HG02759 (cell line): Measurements from ENCODE around the gene CRK.

Experiments
- ATAC-seq: cut with Tn5 transposase; IDR thresholded peaks from one replicate; pipeline ENCODE4 v1.9.1; 2021; ENCODE audit warnings: mild to moderate bottlenecking, moderate library complexity; ENCODE audit not compliant: unreplicated experiment

CRK gene

DNA sequence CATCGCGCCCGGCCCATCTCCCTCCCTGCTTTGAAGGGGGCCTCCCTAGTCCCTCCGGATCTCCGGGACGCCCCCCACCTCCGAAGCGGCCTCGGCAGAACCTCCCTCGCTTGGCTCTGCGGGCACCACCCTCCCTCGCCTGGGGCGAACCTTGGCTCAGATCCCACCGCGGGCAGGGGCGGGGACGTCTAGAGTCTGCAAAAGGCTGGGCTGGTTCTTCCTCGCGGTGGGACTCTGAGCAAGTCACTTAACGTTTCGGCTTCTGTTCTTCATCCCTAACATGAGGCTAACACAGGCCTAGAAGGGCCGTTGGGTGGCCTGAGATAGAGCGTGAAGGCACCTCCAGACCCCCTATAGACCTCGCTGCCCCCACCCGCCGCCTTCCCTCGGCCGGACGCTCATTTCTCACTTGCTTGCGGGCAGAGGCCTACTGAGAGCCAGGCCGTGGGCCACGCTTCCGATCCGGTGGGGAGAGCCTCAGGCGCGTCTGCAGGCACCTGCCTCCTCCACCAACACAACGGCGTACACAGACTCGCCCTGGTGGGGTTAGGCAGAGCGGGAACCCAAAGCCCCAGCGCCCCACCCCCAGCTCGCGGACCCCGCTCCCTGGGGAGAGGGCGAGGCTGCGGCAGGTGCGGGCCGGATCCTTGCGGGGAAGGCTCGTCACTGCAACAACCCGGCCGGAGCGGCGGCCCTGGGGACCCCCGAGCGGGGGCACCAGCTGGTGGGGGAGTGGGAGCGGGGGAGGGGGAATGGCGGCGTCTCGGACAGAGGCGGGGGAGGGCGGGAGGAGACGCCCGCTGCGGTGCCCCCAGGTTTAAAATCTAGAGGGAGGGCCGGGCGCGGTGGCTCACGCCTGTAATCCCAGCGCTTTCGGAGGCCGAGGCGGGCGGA is 31.0 kb upstream of the CRK start:
- ATAC-seq, result no peak

DNA sequence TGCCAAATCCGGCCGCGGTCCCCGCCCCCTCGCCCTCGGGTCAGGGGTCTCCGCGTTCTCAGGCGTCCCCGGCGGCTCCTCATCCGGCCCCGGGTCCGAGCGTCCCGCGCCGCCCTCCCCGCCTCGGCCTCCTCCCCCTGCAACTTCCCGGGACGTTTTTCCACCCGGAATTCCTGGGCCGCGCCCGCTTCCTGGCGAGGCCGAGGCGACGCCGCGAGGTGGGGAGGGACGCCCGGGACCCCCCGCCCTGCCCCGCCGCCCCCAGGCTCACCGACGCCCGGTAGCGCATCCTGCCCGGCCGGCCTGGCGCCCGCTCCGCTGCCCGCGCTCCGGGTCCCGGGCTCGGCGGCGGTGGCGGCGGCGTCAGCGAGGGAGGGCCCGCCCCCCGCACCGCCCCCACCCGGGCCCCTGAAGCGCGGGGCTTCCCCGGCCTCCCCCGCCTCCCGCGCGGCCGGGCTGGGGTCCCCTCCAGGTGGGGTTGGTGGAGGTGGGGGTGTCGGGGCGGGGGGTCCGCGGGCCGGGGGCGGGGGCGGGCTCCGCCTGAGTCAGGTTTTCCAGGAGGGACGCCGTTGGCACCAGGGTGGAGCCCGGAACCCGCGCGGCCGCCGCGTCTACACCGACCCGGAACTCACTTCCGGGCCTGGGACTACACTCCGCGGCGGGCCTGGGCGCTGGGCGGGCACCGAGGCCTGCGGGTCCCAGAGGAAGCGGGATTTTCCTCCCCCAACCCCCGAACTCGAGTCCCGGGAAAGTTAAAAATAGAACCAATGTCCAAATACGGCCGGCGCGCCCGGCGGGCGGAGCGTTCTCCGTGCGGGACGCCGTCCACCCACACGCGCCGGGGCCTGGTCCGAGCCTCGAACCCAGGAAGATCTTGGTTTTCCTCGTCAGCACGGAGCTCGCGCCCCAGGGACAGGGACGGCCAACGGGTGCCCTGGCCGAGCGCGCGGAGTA is 29.7 kb upstream of the CRK start:
- peak; percentile 34 for ATAC-seq

DNA sequence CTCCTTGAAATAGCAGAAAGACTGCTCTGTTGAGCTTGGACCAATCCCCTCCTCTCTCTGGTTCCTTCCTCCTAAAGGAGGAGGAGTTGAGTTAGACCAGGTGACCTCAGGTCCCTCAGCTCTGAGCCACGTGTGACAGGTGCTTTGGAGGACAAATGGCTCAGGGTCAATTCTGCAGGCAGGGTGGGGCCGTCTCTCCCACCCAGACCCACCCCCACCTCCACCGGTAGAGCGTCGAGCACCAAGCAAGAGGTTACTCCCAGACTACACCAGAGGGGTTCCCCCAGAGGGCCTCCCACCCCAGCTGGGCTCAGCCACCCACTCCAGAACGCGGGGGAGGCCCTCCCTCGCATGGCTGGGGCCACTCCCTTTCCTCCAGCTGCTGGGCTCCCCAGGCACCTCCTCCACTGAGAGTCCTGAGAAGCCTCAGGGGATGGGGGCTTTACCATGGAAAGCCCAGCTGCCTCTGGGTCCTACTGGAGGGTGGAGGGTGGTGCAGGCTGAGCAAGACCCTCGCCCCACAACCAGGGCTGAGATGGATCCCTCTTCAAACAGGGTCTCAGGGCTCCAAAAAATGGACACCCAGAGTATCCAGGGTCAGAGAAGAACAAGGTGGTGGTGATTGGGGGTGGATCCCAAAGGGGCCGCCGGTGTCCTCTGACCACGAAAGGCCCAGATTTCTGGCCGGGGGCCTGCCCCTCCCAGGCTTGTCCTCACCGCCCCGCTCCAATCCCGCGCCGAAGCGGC is 28.8 kb upstream of the CRK start:
- ATAC-seq, result peak; percentile 42

DNA sequence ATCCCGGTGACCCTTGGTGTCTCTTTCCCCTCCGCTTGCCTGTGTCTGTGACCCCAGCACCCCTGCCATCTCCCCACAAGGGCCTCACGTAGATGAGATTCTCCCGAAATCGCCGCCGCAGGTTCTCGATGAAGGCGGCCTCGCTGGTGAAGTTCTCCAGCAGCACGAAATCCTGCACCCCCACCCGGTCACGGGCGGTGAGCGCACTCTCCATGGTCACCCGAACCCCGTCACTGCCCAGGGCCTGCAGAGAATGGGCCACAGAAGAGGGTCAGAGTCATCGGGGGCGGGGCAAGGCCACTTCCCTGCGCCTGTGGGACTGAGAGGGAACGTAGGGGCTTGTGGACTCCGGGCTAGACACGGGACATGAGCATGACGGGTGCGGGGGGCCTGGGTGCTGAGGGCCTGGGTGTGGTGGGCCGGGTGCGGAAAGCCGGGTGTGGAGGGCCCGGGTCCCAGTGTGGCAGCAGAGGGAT is 28.1 kb upstream of the CRK start:
- no peak for ATAC-seq

DNA sequence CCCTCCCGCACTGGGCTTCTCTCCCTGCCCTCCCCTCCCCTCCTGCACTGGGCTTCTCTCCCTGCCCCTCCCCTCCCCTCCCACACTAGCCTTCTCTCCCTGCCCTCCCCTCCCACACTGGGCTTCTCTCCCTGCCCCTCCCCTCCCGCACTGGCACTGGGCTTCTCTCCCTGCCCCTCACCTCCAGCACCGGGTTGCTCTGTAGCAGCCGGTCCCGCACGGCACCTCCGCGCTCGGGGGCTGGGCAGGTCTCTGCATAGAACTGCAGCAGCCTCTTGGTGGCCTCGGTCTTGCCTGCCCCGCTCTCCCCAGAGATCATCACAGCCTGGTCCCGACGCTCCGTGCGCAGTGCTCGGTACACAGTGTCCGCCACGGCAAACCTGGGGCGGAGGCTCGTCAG is 26.6 kb upstream of the CRK start:
- ATAC-seq, result no peak

DNA sequence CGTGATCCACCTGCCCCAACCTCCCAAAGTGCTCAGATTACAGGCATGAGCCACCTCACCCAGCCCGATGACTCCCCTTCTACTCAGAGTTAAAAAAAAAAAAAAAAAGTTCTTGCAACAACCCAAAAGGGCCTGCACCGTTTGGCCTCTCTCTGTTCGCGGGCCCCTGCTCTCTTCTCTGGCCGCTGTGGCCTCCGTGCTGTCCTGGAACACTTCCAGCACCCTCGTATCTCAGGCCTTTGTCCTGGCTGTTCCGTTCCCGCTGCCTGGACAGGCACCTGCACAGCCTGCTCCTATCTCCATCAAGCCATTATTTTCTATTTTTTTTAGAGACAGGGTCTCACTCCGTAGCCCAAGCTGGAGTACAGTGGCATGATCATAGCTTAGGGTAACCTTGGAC is 25.7 kb upstream of the CRK start:
- ATAC-seq, result no peak

DNA sequence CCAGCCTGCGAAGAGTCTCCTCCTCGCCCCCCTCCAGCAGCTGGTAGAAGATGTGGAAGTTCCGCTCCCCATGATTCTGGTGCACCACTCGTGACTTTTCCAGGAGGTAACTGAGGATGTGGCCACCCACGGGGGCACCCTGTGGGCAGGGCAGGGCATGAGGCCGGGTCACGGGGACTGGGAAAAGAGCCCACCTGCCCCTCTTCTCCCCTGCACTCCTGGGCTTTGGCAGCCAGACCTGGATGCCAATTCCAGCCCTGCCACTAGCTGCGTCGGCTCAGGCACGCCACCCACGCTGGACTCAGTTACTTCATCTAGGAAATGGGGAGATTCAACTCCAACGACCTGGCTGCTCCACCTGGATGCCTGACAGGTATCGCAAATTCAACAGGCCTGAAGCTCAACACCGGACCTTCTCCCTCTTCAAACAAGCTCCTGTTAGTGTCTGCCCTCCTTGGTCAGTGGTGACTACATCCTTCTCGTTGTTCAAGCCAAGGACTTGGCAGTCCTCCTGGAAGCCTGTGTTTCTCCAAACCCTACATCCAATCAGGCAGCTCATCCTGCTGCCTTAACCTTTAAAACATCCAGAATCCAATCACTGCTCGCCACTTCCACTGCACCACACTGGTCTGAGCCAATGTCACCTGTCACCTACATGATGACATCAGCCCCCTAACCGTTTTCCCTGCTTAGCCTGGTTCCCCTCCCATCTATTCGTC is 24.9 kb upstream of the CRK start:
- ATAC-seq, result no peak

DNA sequence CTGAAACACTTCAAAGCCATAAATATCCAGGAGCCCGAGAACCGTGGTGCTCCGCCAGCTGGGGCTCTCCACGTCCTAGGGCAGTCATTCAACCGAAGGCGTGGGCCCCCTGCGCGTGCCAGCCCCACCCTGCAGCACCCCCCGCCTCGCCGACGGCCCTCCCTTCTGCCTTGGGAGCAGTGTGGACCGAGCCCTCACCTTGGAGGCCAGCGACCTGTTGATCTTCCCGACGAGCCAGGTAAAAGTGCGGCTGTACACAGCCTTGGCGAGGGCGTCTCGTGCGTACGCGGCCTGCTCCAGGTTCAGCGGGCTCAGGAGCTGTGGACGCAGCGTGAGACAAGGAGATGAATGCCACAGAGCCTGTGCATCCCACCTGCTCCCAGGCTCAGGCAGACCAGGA is 22.4 kb upstream of the CRK start:
- ATAC-seq, result no peak

DNA sequence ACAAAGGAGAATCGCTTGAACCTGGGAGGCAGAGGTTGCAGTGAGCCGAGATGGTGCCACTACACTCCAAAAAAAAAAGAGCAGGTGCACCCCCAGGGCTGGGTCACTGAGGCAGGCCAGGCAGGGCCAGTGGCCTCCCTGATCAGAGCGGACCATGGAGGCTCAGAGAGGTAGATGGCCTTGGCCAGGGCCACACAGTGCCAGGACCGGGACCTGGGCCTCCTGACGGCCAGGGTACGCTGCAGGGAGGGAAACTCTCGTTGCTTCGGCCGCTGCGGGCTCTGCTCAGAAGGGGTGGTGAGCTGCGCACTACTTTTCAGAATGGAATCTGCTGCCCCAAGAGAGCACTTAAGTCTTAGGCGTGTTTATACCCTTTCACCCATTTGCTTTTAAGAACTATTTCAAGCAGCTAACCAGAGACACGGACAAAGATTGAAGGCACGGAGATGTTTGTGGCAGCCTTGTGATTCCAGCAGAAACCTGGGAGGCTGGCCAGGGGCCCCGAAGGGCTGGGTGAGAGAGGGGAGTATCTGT is 19.4 kb upstream of the CRK start:
- ATAC-seq, result no peak

DNA sequence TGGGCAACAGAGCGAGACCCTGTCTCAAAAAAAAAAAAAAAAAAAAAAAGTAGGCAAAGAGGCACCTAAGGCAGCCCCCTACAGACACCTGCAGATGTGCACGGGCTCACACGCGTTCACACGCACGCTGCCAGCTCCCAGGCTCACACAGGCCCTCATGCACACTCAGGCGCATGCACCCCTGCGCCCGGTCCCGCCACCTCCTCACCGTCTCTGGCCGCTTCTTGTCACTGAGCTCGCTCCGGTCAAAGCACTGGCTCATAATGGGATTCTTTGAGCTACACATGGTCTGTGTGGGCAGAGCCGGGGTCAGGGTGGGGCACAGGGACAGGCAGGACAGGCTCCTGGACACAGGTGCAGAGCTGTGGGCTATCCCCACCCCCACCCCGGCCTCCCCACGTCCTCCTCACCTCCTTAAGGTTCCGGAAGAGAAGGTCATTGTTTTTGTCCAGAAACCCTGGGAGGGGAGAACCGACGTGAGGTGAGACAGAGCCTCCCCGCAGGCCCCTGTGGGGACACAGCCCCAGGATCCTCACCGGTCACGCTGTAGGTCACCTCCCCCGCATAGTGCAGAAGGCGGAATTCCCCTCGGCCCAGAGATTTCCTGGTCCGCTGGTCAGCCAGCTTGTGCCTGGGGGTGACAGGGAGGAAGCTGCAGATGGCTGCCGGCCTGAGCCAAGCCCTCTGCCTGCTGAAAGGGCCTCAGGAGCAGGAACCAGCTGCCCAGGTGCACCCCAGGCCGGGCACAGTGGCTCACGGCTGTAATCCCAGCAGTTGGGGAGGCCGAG is 18.6 kb upstream of the CRK start:
- peak; percentile 69 for ATAC-seq

DNA sequence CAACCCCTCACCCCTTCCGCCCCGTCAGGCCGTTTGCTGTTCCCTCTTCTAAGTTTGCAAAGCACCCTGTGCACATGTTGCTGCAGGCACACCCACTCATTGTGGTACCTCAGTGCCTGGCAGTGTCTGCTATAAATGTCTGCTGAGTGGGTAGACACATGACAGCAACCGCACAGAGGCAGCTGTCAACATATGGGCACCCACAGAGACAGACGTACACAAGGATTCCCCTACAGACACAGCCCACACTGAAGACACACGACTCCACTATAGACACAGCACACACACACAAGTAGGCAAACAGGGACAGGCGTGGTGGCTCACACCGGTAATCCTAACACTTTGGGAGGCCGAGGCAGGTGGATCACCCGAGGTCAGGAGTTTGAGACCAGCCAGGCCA is 17.8 kb upstream of the CRK start:
- ATAC-seq, result peak; percentile 42

DNA sequence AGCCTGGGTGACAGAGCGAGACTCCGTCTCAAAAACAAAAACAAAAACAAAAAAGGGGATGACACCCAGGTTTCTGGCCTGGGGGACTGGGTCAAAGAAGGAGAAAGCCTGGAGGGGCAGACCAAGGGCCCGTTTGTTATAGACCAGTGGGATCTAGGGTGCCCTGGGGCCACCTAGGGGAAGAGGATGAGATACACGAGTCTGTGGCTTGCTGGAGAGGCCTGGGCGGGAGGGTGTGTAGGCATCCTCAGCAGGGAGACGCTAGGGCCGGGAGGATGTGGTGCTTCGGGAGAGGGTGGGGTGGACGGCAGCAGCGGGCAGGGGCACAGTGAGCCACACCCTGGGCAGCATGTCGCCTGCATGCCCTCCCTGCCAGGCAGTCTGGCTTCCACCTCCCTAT is 17.1 kb upstream of the CRK start:
- ATAC-seq, result no peak

DNA sequence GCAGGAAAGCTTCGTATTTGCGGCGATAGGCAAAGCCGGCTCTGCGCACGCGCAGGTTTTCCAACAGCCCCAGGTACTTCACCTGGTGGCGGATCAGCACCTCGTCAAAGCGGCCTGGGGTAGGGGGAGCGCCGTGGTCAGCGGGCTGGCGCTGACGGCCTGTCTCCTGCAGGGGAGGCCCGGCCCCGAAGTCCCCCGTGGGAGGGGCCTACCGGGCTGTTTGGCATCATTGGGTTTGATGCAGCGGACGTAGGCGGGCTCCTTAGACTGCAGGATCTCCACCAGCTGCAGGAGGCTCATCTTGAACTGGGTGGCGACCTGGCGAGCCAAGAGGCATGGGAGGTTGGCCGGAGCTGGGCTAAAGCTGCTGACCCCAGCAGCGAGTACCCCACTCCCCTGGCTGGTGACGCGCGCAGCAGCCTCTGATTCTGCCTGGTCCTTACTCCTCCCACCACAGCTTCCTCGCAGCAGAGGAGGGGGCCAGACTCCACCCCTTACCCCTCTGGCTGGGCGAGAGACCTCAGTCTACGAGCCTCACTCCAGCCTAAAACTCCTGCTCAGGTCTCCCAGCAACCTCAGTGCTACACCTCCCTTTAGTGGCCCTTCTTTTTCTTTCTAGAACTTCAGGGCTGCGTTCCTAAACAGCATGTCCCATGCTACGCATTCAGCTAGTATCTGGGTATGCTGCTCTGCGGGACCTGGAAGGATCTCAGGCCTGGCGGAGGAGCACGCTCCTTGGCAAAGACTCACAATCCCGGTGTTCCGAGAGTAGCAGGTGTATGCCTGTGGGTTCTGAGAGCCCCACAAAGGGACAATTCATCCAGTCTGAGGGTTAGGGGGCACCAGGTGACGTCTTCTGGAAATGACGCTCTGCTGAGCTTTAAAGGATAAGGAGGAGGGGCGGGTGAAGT is 16.1 kb upstream of the CRK start:
- no peak for ATAC-seq

DNA sequence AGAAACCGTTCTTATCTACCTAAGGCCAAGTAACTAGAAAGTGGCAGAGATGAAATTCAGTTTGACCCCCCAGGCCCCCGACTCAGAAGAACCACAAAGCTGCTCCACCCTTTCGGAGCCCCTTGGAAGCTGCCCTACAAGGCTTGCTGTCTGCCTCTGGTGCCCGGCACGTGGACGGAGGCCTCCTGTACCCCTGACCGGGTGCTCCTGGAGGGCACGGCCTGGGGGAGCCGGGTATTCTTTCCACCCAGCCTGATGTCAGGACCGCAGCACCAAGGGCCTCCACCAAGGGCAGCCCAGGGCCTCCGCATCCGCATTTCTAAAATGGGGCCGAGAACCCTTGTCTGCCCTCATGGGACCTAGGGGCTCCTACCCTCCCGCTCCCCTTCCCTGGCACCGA is 15.5 kb upstream of the CRK start:
- no peak for ATAC-seq

DNA sequence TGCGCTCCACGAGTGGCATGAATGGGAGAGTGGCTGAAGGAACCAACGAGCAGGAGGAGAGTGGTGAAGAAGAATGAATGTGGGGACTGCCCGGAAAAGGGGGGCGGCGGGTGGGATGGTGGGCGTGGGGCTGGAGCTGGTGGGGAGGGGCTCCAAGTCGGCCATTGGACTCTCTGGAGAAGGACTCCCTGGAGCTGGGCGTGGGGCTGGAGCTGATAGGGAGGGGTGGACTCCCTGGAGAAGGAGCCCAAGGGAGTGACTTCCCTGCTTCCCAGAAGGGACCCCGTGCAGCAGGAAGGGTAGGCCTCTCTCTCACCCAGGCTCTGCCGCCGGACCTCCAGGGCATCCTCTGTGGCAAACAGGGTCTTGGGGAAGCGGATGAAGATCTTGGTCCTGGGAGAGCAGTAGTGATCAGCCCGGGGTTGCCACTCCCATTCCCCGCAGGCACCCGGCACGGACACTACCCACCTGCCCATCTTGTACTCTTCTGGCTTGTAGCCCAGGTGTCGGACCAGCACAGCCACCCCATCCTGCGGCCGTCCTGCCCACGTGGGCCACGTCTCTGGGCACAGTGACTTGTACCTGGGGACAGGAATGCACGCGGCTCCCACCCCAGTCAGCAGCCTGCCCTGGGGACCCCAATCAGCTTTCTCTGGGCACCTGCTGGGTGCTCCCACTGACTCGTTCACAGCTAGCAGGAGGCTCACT is 14.9 kb upstream of the CRK start:
- ATAC-seq, result no peak

DNA sequence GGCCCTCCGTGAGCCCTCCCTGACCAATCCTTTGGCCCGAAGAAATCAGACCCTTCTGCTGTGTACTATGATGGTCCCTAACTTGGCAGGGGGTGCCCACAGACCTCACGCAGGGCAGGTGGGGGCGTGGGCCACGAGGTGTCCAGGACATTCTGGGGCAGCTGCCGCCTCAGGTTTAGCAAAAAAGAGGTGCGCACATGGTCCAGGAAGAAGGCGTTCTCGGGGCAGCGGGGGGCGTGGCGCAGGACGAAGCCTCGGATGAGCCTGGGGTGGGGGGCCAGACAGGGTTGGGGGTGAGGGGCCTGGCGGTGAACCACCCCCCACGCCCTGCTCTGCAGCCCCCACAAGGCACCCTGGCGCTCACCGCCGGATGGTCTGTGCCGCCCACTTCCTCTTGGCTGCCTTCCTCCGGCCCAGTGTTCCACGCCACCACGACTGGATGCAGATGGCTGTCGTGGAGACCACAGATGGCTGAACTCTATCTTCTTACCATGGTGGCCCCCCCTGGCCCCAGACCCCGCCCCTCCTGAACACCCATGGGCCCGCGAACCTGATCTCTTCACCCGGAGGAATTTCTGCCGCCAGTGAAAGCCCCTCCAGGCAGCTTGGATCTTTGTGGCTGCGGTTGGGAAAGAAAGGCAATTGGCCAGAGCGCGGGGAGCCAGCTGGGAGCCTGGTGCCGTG is 14.2 kb upstream of the CRK start:
- ATAC-seq, result no peak

DNA sequence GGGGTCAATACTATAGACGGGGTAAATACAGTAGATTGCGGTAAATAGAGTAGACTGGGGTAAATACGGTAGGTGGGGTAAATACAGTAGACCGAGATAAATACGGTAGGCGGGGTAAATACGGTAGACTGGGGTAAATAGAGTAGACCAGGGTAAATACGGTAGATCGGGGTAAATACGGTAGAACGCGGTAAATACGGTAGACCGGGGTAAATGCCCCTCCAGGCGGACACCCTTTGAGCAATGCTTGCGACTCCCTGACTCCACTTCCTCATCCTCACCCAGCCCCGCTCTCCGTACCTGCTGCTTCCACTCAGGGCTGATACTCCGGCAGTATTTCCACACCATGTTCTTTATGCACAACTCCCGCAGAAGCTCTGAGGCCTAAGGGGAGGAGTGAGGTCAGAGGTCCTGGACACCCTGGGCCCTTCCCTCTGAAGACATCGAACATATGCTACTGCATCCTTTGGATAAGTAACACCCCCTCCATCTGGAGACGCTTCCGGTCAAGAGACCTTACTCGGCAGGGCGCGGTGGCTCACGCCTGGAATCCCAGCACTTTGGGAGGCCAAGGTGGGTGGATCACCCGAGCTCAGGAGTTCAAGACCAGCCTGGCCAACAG is 13.3 kb upstream of the CRK start:
- ATAC-seq, result no peak
